SH-SY5Y (cell line): ENCODE data around the gene MAN1A1.

Experiments
- GATA2 ChIP-seq: IDR thresholded peaks from 2 replicates; pipeline ENCODE4 v1.6.1; 2011; ENCODE audit warnings: mild to moderate bottlenecking, low read depth, low read length
- GATA3 ChIP-seq: IDR thresholded peaks from 2 replicates; pipeline ENCODE4 v1.6.1; 2011; ENCODE audit warnings: low read depth, mild to moderate bottlenecking, low read length, moderate library complexity

- no peak; the same call in 1 of the 2 replicates for TF ChIP-seq GATA2
- no peak for TF ChIP-seq GATA3
Observed at GRCh38 chr6:119195204-119195603, 154.4 kb downstream of the MAN1A1 start.
